HG02763 (cell line): ENCODE data around the gene TMEM225B.
"Not testable (repeated sequence)": the region's sequence is repeated elsewhere in the genome, so short reads cannot be mapped to it uniquely, and the experiment has no call there.

ENCODE experiments used
- ATAC-seq: cut with Tn5 transposase; IDR thresholded peaks from one replicate; pipeline ENCODE4 v1.9.1; 2021; ENCODE audit warnings: mild to moderate bottlenecking, moderate library complexity; ENCODE audit not compliant: unreplicated experiment

TMEM225B gene, protein sequence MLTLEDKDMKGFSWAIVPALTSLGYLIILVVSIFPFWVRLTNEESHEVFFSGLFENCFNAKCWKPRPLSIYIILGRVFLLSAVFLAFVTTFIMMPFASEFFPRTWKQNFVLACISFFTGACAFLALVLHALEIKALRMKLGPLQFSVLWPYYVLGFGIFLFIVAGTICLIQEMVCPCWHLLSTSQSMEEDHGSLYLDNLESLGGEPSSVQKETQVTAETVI

DNA sequence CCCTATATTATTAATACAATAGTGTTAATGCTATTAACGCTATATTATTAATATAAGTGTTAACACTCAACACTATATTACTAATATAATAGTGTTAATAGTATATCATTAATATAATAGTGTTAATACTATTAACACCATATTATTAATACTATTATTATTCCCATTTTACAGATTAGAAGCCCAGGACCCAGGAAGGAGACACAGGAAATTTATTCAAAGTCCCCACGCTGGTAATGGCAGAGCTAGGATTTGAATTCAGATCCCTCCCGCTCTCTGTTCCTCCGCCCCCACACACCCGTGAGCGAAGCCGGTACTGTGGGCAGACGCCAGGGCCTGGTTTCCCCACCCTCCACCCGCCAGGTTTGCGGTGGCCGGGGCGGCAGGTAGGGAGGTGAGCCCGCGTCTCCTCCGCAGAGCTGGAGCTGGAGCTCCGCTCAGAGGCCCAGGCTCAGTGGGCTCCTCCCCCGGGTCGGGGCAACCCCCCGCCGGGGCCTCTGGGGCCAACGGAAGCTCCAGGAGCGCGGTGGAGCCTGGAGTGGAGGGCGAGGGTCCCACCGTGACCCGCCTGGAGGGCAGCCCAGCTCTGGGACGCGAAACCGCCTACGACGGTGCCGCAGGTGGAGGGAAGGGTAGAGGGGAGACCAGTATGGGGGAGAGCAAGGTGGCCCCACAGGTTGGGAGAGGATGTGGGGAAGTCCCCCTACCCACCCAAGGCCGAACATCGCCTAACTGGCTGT is at the start of gene TMEM225B:
TMEM225B (plus strand) TSS at position 506 of the 740 bp plus-strand sequence. CDS start 6,122 bp downstream, outside the sequence.
- ATAC-seq: no peak

DNA sequence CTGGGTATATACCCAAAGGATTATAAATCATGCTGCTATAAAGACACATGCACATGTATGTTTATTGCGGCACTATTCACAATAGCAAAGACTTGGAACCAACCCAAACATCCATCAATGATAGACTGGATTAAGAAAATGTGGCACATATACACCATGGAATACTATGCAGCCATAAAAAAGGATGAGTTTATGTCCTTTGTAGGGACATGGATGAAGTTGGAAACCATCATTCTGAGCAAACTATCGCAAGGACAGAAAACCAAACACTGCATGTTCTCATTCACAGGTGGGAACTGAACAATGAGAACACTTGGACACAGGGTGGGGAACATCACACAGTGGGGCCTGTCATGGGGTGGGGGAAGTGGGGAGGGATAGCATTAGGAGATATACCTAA is 48.5 kb upstream of the TMEM225B start:
- not testable (repeated sequence) for ATAC-seq

GRCh38 chr7:99551334-99551733 is 46.7 kb upstream of the TMEM225B start:
- ATAC-seq: no peak

DNA sequence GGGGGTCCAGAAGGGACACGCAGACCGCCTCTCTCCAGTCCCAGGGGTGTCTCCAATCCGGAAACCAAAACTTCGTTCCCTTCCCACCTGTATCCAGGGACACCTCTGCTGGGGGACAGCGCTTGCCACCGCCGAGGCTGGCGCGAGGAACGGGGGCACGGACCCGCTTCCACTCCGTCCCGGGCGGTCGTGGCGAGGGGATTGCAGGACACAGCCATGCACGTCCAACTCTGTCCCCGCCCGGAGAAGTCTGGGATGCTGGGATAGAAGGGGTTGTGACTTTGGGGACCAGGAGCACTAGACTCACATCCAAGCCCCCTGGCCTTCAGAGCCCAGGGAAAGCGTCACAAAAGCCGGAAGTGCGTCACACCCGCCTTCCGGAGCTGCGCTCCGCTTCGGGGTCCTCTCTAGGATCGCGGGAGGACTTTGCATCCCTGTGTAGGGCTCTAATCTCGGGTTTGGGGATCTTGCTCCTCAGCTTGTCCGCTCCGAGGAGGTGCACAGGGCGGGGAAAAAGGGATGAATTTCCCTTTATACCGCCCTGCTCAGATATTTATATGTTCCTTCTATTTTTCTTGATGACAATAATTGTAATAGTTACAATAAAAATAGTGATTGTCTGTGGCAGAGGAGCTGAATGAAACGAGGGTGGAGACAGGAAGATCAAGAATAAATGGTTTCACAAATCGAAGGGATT is 46.2 kb upstream of the TMEM225B start, which contains the start of gene FAM200A:
FAM200A (minus strand) TSS at position 348 of the 697 bp plus-strand sequence. CDS start 3,707 bp downstream, outside the sequence.
- peak; percentile 98 for ATAC-seq

GRCh38 chr7:99553039-99553438 is 45.0 kb upstream of the TMEM225B start:
- no peak for ATAC-seq

DNA sequence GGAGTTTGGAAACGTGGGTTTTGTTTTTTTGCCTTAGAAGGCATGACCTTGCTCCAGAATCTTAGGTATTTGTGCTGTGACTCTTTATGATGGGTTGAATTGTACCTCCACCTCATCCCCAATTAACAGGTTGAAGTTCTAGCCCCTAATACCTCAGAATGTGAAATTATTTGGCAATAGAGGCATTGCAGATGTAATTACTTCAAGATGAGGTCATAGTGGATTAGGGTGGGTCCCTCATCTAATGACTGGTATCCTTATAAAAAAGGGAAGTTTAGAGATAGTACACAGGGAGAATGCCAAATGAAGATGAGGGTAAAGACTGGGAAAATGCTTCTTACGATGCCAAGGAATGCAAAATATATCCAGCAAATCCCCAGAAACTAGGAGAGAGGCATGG is 43.1 kb upstream of the TMEM225B start:
- ATAC-seq: no peak

- no peak for ATAC-seq
Observed at GRCh38 chr7:99557196-99557607, 40.9 kb upstream of the TMEM225B start.

- no peak for ATAC-seq
Observed at GRCh38 chr7:99557940-99558305, 40.1 kb upstream of the TMEM225B start.

GRCh38 chr7:99558306-99559174 is 39.5 kb upstream of the TMEM225B start, which contains the start of gene ZNF655:
ZNF655 (plus strand) TSS chr7:99558642; CDS start chr7:99560560, 1,918 bp downstream.
- peak; percentile 82 for ATAC-seq

DNA sequence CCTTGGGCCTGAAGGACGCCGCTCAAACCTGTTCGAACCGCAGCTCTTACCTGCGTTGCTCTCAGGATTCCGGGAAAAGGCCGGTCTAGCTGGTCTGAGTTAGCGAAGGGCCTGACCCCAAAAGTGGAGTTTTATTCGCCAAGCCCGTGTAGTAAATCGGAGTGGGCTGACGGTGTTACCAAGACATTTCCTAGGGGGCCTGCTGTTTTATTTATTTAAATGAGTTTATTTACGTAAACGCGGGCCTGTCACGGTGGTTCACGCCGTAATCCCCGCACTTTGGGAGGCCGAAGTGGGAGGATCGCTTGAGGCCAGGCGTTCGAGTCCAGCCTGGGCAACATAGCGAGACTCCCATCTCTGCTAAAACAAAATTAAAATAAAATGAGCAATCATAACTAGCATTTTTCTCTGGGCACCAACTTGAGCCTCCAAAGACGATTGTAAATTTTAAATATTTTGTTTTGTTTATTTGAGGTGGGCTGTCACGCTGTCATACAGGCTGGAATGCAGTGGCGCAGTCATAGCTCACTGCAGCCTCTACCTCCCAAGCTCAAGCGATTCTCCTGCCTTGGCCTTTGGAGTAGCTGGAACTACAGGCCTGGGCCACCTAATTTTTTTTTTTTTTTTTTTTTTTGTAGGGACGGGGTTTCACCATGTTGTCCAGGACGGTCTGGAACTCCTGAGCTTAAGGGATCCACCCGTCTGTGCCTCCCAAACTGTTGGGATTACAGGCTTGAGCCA is 38.7 kb upstream of the TMEM225B start:
- no peak for ATAC-seq

DNA sequence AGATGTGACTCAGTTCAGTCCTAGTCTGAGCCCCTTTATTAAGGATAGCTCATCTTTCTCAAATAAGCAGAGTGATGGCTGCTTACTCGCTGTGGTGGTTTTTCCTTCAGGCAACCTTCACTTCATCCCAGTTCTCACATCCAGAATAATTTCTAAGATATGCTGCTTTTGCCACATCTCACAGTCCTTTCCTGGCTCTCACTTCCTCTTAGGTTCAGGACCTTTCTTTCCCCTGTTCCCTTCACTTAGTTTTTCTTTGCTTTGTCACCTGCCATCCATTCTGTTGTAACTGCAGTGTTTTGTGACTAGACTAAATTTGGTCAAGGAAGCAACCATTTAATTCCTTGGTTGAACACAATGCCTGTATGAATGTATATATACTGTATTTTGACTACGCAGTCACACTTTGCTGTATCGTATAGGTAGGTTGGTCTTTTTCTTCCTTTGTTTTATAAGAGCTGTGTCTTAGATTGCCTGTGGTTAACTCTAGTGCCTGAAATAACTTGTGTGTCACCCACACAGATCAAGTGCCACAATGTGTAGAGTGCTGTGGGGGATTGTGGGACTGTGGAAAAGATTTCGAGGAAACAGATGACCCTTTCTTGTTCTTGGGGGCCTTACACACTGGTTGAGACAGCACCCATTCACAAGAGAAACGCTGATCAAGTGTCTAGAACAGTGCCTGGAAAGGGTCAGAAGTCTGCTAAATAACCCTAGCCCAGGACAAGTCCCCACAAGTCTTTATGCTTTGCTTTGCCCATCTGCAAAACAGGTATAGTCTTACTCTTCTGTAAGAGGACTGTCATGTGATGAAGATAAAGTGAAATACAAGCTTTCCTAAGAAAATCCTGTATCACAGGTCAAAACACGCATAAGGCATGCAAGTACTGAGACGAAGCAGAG is 37.0 kb upstream of the TMEM225B start:
- ATAC-seq: no peak

- ATAC-seq: no peak
Observed at GRCh38 chr7:99561737-99562051, 36.4 kb upstream of the TMEM225B start.

GRCh38 chr7:99562114-99562784 is 35.8 kb upstream of the TMEM225B start:
- ATAC-seq: no peak

DNA sequence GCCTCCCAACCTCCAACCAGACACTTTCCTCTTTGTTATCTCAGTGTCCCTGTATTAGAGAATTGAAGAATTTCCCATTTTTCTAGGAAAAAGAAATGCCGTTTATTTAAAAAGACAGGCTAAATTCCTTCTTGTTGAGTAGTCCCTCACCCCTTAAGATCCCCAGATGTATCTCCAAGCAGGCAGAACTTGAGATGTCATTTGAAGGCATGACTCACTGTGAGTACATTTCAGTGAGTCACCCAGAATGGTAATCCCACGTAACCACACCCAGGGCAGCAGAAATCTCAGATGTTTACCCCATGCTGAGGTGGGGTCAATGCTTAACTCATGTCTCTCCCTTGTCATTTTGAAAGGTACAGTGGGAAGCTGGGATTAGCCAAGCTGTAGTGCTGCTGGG is 35.2 kb upstream of the TMEM225B start:
- no peak for ATAC-seq

DNA sequence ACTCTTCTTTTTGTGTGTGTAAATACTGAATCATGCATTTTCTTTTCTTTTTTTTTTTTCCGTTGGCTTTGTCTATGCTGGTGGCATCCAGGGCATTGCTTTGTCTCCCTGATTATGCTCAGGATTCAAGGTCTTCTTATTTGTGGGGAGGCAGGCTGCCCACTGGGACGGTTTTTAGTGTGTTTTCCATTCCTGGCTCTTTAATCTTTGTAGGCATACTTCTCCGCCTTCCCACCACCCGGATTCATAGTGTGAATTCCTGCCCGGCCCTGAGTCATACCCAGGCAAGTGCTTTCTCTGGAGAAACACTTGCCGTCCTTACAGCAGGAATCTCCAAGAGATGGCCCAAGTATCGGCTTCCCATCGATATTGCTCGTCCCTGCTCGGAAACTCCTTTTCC is 34.4 kb upstream of the TMEM225B start:
- no peak for ATAC-seq

DNA sequence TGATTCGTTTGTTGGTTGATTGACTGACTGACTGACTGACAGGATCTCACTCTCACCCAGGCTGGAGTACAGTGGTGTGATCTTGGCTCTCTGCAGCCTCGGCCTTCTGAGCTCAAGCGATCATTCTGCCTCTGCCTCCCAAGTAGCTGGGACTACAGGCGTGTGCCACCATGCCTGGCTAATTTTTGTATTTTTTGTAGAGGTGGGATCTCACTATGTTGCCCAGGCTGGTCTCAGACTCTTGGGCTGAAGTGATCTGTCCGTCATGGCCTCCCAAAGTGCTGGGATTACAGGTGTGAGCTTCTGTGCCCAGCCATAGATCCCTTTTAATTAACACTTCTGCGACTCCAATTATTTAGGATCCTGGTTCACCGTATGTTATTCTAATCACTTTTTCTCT is 29.3 kb upstream of the TMEM225B start:
- not testable (repeated sequence) for ATAC-seq

- no peak for ATAC-seq
Observed at GRCh38 chr7:99571768-99572167, 26.3 kb upstream of the TMEM225B start.

GRCh38 chr7:99573257-99573656 is 24.8 kb upstream of the TMEM225B start:
- no peak for ATAC-seq

GRCh38 chr7:99576251-99576650 is 21.8 kb upstream of the TMEM225B start:
- ATAC-seq: no peak
